Neural progenitor cell (in vitro differentiated cells): ENCODE data around the gene ZNF639. TPM values are rescaled to one million over a fixed set of nuclear protein-coding genes. Genes with fewer than 3 reads are reported as not detected.

ENCODE experiments used
- DNase-seq: peaks from one replicate; pipeline ENCODE4 v3.0.0-alpha.2; 2016; ENCODE audit warnings: low spot score
- H2AFZ ChIP-seq: fragments of 200-600 bp; sonication (generic); replicated peaks from 2 replicates; pipeline ENCODE4 v1.6.1; 2016; ENCODE audit warnings: antibody characterized with exemption
- H3F3A ChIP-seq: fragments of 200-600 bp; sonication (generic); 2 replicates; pipeline ENCODE4 v1.6.1; 2016; ENCODE audit warnings: antibody characterized with exemption, low read depth
- H3K27ac ChIP-seq: fragments of 200-600 bp; sonication (generic); 2 replicates; pipeline ENCODE4 v1.5.1; 2016; ENCODE audit warnings: mild to moderate bottlenecking
- H3K27me3 ChIP-seq: fragments of 200-600 bp; sonication (generic); 2 replicates; pipeline ENCODE4 v1.6.1; 2016; ENCODE audit warnings: mild to moderate bottlenecking, moderate library complexity
- H3K36me3 ChIP-seq: fragments of 200-600 bp; sonication (generic); 2 replicates; pipeline ENCODE4 v1.5.1; 2016
- H3K4me1 ChIP-seq: fragments of 200-600 bp; sonication (generic); 2 replicates; pipeline ENCODE4 v1.6.1; 2016; ENCODE audit warnings: mixed run types
- H3K4me2 ChIP-seq: fragments of 200-600 bp; sonication (generic); 2 replicates; pipeline ENCODE4 v1.6.1; 2016
- H3K4me3 ChIP-seq: fragments of 200-600 bp; sonication (generic); 2 replicates; pipeline ENCODE4 v1.5.1; 2016
- H3K79me2 ChIP-seq: fragments of 200-600 bp; sonication (generic); 2 replicates; pipeline ENCODE4 v1.6.1; 2016; ENCODE audit warnings: low read depth
- H3K9ac ChIP-seq: fragments of 200-600 bp; sonication (generic); 2 replicates; pipeline ENCODE4 v1.6.1; 2016
- H3K9me3 ChIP-seq: fragments of 200-600 bp; sonication (generic); 2 replicates; pipeline ENCODE4 v1.5.1; 2016; ENCODE audit warnings: low read depth
- H4K20me1 ChIP-seq: fragments of 200-600 bp; sonication (generic); 2 replicates; pipeline ENCODE4 v1.6.1; 2016; ENCODE audit warnings: low read depth
- H3K27ac Mint-ChIP-seq: 3 replicates; pipeline ENCODE4 v1.8.0; 2021; ENCODE audit warnings: mixed read lengths
- H3K27me3 Mint-ChIP-seq: 2 replicates; pipeline ENCODE4 v1.8.0; 2022; ENCODE audit warnings: low read depth, mild to moderate bottlenecking, inconsistent platforms, moderate library complexity, mixed read lengths; ENCODE audit not compliant: insufficient read depth
- H3K36me3 Mint-ChIP-seq: 3 replicates; pipeline ENCODE4 v1.8.0; 2021; ENCODE audit warnings: mixed read lengths
- H3K4me1 Mint-ChIP-seq: 3 replicates; pipeline ENCODE4 v1.8.0; 2021; ENCODE audit warnings: mixed read lengths
- H3K4me3 Mint-ChIP-seq: 3 replicates; pipeline ENCODE4 v1.8.0; 2021; ENCODE audit warnings: mild to moderate bottlenecking, moderate library complexity, mixed read lengths
- H3K9me3 Mint-ChIP-seq: 3 replicates; pipeline ENCODE4 v1.8.0; 2020; ENCODE audit warnings: mixed read lengths
- CTCF ChIP-seq: fragments of 200-600 bp; sonication (generic); IDR thresholded peaks from 2 replicates; pipeline ENCODE4 v1.5.1; 2017; ENCODE audit warnings: antibody characterized with exemption, mild to moderate bottlenecking
- EZH2 ChIP-seq: fragments of 200-600 bp; sonication (generic); IDR thresholded peaks from 2 replicates; pipeline ENCODE4 v1.6.1; 2017; ENCODE audit warnings: antibody characterized with exemption, mild to moderate bottlenecking, moderate library complexity
- EZH2phosphoT487 ChIP-seq: fragments of 200-600 bp; sonication (generic); IDR thresholded peaks from 2 replicates; pipeline ENCODE4 v1.6.1; 2017; ENCODE audit warnings: antibody characterized with exemption
- total RNA-seq: library from RNA; depleted of rRNA; stranded (reverse); fragments of >200 nt; gene quantifications from 2 replicates; pipeline ENCODE4 v1.2.3, GENCODE V29; 2015; ENCODE audit warnings: low replicate concordance

The ZNF639 gene
- total RNA-seq, 1 donor from 2014 or later, result 107 TPM

GRCh38 chr3:179309225-179310078 is 13.4 kb upstream of the ZNF639 start:
- Histone ChIP-seq H3K4me2 (no peak overlapping the region), H3K27ac (no peak overlapping the region), H2AFZ (peak overlapping the region; percentile 30), H3F3A (no peaks in the 10 kb centered on the region), H3K27me3 (no peaks in the 10 kb centered on the region), H3K79me2 (no peaks in the 10 kb centered on the region), H3K9me3 (no peaks in the 10 kb centered on the region), H4K20me1 (no peaks in the 10 kb centered on the region), H3K4me3 (no peak overlapping the region), H3K9ac (no peak overlapping the region), H3K4me1 (peaks cover 2% of the 10 kb centered on the region), H3K36me3 (no peaks in the 10 kb centered on the region)
- Mint-ChIP-seq H3K36me3 (no peaks in the 10 kb centered on the region), H3K27ac (no peak overlapping the region), H3K4me3 (no peak overlapping the region), H3K27me3 (no peaks in the 10 kb centered on the region), H3K4me1 (no peaks in the 10 kb centered on the region), H3K9me3 (no peaks in the 10 kb centered on the region)
- DNase-seq, result no peak
- TF ChIP-seq CTCF (no peak), EZH2phosphoT487 (no peak), EZH2 (no peak)

- peaks cover 4% of the 10 kb centered on the region for H4K20me1 ChIP-seq
- no peak overlapping the region for H3K4me3 ChIP-seq
- peaks cover 8% of the 10 kb centered on the region for H3K27me3 ChIP-seq
- H3K9me3 ChIP-seq, result no peaks in the 10 kb centered on the region
- Mint-ChIP-seq H3K36me3 (no peaks in the 10 kb centered on the region), H3K27me3 (no peaks in the 10 kb centered on the region), H3K27ac (no peak overlapping the region), H3K9me3 (no peaks in the 10 kb centered on the region), H3K4me3 (no peak overlapping the region), H3K4me1 (peaks cover 7% of the 10 kb centered on the region)
- H3K36me3 ChIP-seq, result no peaks in the 10 kb centered on the region
- no peak for TF ChIP-seq CTCF
- TF ChIP-seq EZH2, result no peak
- TF ChIP-seq EZH2phosphoT487, result no peak
- H3K9ac ChIP-seq, result no peak overlapping the region
- H3K4me2 ChIP-seq, result no peak overlapping the region
- peaks cover under 1% of the 10 kb centered on the region for H3K4me1 ChIP-seq
- peaks cover 8% of the 10 kb centered on the region for H3K79me2 ChIP-seq
- H2AFZ ChIP-seq, result no peak overlapping the region
- DNase-seq, result no peak
- no peak overlapping the region for H3K27ac ChIP-seq
- H3F3A ChIP-seq, result peaks cover 19% of the 10 kb centered on the region
Measured at GRCh38 chr3:179318876-179319275, 4.0 kb upstream of the ZNF639 start.

- Histone ChIP-seq H3K4me3 (peak overlapping the region; percentile 95), H4K20me1 (peaks cover 29% of the 10 kb centered on the region)
- peaks cover 4% of the 10 kb centered on the region for H3K36me3 Mint-ChIP-seq
Measured at GRCh38 chr3:179321668-179322285, 1.1 kb upstream of the ZNF639 start.

More at GRCh38 chr3:179321668-179322285, 1.1 kb upstream of the ZNF639 start:
- Histone ChIP-seq H3F3A (peaks cover 20% of the 10 kb centered on the region), H3K36me3 (no peaks in the 10 kb centered on the region), H3K79me2 (peaks cover 37% of the 10 kb centered on the region), H2AFZ (peak overlapping the region; percentile 99), H3K27ac (no peak overlapping the region), H3K9ac (no peak overlapping the region), H3K4me1 (peaks cover 14% of the 10 kb centered on the region), H3K4me2 (peak overlapping the region; percentile 96), H3K27me3 (peaks cover 8% of the 10 kb centered on the region), H3K9me3 (no peaks in the 10 kb centered on the region)
- no peak for TF ChIP-seq EZH2
- TF ChIP-seq CTCF, result peak; percentile 67
- DNase-seq, result peak; percentile 42
- Mint-ChIP-seq H3K9me3 (no peaks in the 10 kb centered on the region), H3K27ac (no peak overlapping the region), H3K27me3 (no peaks in the 10 kb centered on the region), H3K4me3 (peak overlapping the region; percentile 77), H3K4me1 (peaks cover 20% of the 10 kb centered on the region)
